Stimulated activated CD4-positive, alpha-beta T cell treated with anti-CD3 and anti-CD28 coated beads, Interleukin-2, amount 100 ng/mL, for 24 hours (primary cell): Measurements from ENCODE around the gene STX2.
"Not testable (repeated sequence)": the region's sequence is repeated elsewhere in the genome, so short reads cannot be mapped to it uniquely, and the experiment has no call there.

Source experiments
- DNase-seq, 2 donors: peaks; one replicate each; pipeline ENCODE4 v3.0.0-alpha.2; 2020

The STX2 gene

DNA sequence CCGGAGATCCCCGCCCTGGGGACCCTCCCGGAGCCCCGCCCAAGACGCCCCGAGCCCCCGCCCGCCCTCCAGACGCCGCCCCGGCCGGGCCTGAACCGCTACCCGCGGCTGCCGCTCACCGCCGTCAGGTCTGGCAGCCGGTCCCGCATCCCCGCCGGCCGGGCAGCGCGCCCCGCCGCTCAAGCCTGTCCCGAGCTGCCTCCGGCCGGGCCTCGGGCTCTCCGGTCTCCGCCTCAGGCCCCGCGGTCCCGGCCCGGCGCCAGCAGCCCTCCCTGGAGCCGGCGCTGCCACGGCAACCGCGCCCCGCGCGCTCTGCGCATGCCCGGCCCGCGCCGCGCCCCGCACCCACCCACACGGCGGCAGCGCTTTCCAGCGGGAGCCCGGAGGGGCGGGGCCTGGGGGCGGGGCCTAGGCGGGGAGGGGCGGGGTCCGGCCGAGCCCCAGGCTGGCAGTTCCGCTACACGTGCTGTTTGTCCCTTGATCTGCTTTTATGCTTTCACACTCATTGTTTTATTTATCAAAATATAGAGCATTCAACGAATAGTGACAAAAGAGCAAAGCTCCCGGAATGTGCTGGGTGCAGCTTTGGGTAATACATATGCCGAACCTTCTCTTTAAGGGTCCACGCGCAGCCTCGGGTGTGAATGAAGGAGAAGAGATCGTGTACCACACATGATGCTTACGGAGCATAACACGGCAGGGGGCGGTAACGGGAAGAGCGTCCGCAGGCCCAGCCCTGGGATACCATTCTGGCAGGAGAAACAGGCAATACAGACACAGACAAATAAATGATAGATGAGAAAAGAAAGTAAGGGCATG, at the start of gene STX2:
TSS of gene STX2 (minus strand) at position 300 of the 819 bp plus-strand sequence. CDS start at position 149, 151 bp downstream.
- DNase-seq, result peak; percentile 88 to 90

DNA sequence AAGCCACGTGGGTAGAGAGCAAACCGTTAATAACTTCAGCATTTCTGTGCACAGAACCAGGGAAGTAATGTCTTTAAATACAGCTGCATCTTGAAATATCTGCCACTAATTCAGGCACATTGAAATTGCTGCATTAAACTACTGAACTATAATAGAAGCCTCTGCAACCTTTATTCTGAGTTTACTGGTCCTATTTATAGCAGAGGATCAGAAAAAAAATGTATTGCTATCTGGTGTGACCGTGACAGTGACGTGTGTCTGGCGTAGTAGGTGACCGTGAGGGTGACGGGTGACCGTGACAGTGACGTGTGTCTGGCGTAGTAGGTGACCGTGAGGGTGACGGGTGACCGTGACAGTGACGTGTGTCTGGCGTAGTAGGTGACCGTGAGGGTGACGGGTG, 48.1 kb upstream of the STX2 start:
- DNase-seq, result not testable (repeated sequence)

DNA sequence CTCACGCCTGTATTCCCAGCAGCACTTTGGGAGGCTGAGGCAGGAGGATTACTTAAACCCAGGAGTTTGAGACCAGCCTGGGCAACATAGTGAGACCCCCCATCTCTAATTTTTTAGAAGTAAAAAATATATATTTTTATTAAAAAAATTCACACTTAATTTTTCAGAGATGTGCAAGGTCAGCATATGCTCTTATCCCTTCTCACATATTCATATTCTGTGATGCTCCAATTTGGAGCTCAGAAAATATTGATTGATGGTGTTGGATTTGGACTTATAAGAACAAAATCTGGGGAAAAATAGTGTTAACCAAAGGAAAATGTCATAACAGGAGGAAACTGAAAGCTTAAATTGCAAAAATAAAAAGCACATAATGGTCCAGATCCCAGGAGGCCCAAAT, 42.5 kb upstream of the STX2 start:
- no peak for DNase-seq

- DNase-seq, result no peak
These were observed 42.0 kb upstream of the STX2 start for GRCh38 chr12:130881046-130881445.

- DNase-seq, result no peak
These were observed 41.4 kb upstream of the STX2 start for GRCh38 chr12:130880411-130880885.

DNA sequence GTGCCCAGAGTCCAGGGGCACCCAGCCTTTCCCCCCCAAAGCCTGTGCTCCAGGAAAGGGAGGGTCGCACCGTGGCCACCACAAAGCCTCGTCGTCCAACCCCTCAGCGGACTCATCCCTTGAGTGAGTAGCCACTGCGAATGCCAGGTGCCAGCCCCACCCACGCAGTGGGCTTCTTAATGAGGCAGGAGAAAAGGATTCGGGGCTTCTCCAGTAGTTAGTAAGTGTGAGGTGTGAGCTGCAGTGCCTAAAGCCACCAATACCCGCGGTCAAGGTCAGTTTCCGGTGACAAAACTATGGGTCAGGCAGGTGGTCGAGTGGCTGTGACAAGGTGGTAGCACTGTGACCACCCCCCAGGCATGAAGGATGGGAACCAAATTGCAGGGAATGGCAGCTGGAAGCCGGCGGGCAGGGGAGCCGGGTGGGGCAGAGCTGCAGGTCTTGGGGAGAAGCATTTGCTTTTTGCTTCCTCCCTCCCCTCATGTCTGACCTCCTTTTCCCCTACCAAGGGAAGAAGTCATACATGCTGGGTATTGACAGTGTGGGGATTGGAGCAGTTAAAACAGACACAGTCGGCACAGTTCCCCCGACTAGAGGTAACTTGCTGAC, 40.8 kb upstream of the STX2 start:
- DNase-seq, result peak in 1 of 2 donors; percentile 30

- DNase-seq, result peak in 1 of 2 donors; percentile 32
These were observed 40.2 kb upstream of the STX2 start for GRCh38 chr12:130879212-130879686.

GRCh38 chr12:130878193-130879185, 39.4 kb upstream of the STX2 start:
- DNase-seq, result no peak

GRCh38 chr12:130877333-130877732, 38.3 kb upstream of the STX2 start:
- DNase-seq, result no peak

DNA sequence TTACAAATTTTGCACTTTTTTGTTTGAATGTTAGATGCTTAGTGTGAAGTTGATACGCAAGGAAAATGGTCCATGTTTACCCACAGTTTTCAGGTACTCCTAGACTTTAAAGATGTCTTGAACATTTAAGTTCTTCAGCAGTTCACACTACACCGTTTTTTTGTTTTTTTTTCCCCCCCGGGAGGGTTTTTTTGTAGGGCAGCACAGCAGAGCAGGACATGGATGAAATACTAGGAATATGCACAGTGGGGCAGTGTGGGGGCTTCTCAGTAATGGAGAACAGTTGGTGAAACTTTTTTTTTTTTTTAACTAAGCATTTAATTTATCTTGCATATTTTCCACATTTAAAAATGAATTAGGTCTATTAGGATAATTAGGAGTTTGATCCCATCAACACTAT, 37.7 kb upstream of the STX2 start:
- DNase-seq, result no peak

DNA sequence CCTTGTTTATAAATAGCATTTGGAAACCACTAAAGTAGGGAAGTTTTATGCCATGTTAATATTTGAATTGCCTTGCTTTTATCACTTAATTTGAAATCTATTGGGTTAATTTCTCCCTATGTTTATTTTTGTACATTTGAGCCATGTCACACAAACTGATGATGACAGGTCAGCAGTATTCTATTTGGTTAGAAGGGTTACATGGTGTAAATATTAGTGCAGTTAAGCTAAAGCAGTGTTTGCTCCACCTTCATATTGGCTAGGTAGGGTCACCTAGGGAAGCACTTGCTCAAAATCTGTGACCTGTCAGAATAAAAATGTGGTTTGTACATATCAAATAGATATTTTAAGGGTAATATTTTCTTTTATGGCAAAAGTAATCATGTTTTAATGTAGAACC, 37.2 kb upstream of the STX2 start:
- no peak for DNase-seq

GRCh38 chr12:130875708-130876107, 36.7 kb upstream of the STX2 start:
- DNase-seq, result not testable (repeated sequence)

DNA sequence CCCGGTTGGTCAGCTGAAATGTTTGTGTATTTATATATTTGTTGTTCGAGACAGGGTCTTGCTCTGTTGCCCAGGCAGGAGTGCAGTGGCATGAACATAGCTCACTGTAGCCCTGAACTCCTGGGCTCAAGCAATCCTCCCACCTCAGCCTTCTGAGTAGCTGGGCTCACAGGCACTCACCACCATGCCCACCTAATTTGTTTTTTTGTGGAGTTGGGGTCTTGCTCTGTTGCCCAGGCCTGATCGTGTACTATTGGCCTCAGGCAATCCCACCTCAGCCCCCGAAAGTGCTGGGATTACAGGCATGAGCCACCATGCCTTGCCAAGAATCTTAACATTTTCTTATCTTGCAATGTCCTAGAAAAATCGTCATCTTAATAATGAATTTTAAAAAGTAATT, 36.1 kb upstream of the STX2 start:
- no peak for DNase-seq

GRCh38 chr12:130874696-130875095, 35.6 kb upstream of the STX2 start:
- DNase-seq, result no peak

DNA sequence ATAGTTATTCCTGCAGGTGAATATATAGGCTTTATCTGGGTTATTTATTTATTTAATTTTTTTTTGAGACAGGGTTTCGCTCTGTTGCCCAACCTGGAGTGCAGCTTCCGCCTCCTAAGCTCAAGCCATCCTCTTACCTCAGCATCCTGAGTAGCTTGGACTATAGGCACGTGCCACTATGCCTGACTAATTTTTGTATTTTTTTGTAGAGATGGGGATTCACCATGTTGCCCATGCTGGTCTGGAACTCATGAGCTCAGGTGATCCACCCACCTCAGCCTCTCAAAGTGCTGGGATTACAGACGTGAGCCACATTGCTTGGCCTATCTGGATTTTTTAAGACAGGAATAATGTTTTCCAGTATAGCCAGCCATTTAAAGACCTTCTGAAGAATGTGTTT, 34.8 kb upstream of the STX2 start:
- no peak for DNase-seq

GRCh38 chr12:130873106-130873795, 34.2 kb upstream of the STX2 start:
- DNase-seq, result no peak

- peak; percentile 48 to 54 for DNase-seq
These were observed 33.4 kb upstream of the STX2 start for GRCh38 chr12:130872179-130873096.

DNA sequence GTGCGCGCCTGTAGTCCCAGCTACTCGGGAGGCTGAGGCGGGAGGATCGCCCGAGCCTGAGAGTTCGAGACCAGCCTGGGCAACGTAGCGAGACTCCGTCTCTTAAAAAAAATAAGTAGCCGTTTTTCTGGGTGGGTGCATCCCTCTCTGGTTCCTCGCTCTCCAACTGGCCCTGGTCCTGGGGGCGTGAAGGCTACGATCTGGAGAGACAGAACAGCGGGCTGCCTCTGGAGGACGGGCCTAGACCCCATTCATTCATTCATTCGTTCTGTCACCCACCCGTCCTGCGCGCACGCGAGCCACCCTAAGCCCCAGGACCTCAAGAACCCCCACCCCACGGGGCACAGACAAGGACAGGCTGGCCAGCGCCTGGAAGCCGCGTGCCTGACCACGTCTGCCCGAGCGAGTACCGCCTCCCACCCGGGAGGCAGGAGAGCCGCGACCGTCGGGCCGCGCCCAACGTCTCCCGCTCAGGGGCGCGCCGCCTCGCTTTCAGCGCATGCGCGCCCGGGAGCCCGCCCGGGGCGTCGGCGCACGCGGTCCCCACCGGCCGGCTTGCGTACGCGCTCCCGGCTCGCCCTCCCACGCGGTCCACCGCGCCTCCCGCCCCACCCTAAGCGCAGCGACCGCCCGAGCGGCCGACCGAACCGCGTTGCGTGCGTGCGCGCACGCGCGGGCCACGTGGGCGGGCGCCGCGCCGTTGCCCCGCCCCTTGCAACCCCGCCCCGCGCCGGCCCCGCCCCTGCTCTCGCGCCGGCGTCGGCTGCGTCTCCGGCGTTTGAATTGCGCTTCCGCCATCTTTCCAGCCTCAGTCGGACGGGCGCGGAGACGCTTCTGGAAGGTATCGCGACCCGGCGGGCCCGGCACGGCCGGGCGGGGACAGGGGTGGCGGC, 32.5 kb upstream of the STX2 start, which contains the start of gene RAN:
TSS of gene RAN (plus strand) at position 781 of the 893 bp plus-strand sequence. CDS start 528 bp downstream, outside the sequence.
- peak; percentile 92 to 94 for DNase-seq

DNA sequence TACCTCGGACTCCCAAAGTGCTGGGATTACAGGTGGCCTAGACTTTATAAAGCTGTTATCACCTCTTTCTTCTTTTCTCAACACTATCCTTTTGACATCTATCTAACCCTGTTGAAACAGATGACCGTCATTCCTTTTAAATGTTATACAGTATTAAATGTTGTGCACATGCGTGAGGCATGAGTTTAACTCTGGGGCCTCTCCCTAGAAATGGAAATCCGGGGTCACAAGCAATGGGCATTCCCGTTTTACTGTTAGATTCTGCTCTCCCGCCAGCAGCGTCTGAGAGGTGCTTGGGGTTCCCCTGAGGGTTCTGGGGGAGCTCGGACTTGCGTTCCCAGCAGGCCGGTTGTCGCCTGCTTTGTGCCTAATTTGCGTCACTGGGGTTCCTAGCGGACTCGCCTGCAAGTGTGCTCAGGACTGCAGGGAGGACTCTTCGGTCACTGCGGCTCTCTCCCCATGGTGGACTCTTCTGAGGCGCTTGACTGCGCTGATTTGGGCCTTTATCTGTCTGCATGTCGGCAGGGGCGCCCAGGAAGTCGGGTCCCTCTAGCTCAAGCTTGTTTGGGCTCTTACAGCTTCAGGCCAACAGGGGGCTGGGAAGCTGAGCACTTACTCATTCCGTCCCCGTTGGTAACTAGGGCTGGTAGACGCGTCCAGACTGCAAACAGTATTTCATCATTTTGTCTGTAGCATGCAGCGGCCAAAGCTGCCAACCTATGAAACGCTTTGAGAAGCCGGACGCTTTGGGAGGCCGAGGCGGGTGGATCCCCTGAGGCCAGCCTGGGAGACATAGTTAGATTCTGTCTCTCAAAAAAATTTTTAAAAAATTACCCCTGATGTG, 31.6 kb upstream of the STX2 start:
- DNase-seq, result peak; percentile 70 to 71
